ENCODE measurements around the gene SLC17A5. TPM values are rescaled to one million over a fixed set of nuclear protein-coding genes. Genes with fewer than 3 reads are reported as not detected.
A peak's percentile ranks its signal among the peaks of the same experiment; 100 is the strongest.

The SLC17A5 gene
- total and polyA plus RNA-seq, 9 of the 15 experiments (the other 6 are each of a cell fraction or from before 2014, with no cell fraction given), result 1.3 to 7.2 (median 3.4) TPM

GRCh38 chr6:73564578-73565345 is 89.0 kb downstream of the SLC17A5 start (continued):
- TF ChIP-seq GATA2 (CRISPR knock-in tag; IDR thresholded peaks at IDR 0.05) (no peak), MAFF (IDR thresholded peaks at IDR 0.05; ENCODE audit: low read length) (no peak), ARID3A (IDR thresholded peaks at IDR 0.05; ENCODE audit: borderline replicate concordance, low read depth, low read length) (peak; percentile 30; the same call in 1 of the 2 replicates), MYC (IDR thresholded peaks at IDR 0.05; ENCODE audit: low read depth, low read length) (no peak), MYC (CRISPR knock-in tag; IDR thresholded peaks at IDR 0.05; ENCODE audit: borderline replicate concordance, low read depth) (peak; percentile 97), ZBTB11 (CRISPR knock-in tag; IDR thresholded peaks at IDR 0.05) (peak in 2 of 3 experiments; percentile 38 to 95; a peak in 3 of 6 replicates), ZKSCAN3 (CRISPR knock-in tag; IDR thresholded peaks at IDR 0.05) (peak; percentile 91), HNRNPUL1 (IDR thresholded peaks at IDR 0.05; ENCODE audit: low read length) (no peak), ATF1 (CRISPR knock-in tag; IDR thresholded peaks at IDR 0.05) (no peak), ATF1 (tag; IDR thresholded peaks at IDR 0.05) (peak; percentile 93), ZBTB26 (CRISPR knock-in tag; IDR thresholded peaks at IDR 0.05) (peak; percentile 100), ELF4 (CRISPR knock-in tag; IDR thresholded peaks at IDR 0.05) (peak; percentile 98), TCF7 (IDR thresholded peaks at IDR 0.05; ENCODE audit: borderline replicate concordance) (no peak), SMAD2 (IDR thresholded peaks at IDR 0.05; ENCODE audit: low read depth, low read length) (no peak), ZFP1 (CRISPR knock-in tag; IDR thresholded peaks at IDR 0.05) (peak; percentile 97), HIVEP1 (CRISPR knock-in tag; IDR thresholded peaks at IDR 0.05) (peak; percentile 99), SFPQ (IDR thresholded peaks at IDR 0.05; ENCODE audit: low read depth, low read length) (no peak), ZNF3 (CRISPR knock-in tag; IDR thresholded peaks at IDR 0.05) (peak; percentile 83)

All from K562 (cell line).